Erythroblast (primary cell): ENCODE data around the gene CCNT2.

Experiments used
- DNase-seq, 2 experiments: peaks; one replicate each; lab custom pipeline; 2025; lab: John Stamatoyannopoulos, UW
- GATA1 ChIP-seq: IDR thresholded peaks from 2 replicates; pipeline ENCODE4 v1.6.1; 2011; ENCODE audit warnings: low read depth, mild to moderate bottlenecking, control low read depth, low read length, moderate library complexity
- POLR2A ChIP-seq: IDR thresholded peaks from 2 replicates; pipeline ENCODE4 v1.6.1; 2011; ENCODE audit warnings: mild to moderate bottlenecking, low read length

The CCNT2 gene

DNA sequence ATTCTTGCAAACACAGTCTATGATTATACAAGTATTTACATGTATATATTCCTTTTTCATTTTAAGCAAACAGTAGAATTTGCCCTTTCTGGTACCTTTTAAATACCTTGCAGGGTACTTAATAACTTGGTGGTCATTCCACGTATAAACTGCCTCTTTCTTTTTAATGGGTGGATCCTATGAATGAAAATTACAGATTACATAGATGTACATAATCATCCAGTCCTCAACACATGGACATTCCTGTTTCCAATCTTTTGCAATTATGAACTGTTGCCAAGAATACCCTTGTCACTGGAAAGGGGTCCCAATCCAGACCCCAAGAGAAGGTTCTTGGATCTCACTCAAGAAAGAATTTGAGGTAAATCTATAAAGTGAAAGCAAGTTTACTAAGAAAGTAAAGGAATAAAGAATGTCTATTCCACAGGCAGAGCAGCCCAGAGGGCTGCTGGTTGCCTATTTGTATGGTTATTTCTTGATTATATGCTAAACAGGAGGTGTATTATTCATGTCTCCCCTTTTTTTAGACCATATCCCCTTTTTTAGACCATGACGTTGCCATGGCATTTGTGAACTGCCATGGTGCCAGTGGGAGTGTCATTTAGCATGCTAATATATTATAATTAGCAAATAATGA, 7.7 kb upstream of the CCNT2 start:
- no peak for DNase-seq
- no peak for TF ChIP-seq POLR2A
- TF ChIP-seq GATA1 = no peak

DNA sequence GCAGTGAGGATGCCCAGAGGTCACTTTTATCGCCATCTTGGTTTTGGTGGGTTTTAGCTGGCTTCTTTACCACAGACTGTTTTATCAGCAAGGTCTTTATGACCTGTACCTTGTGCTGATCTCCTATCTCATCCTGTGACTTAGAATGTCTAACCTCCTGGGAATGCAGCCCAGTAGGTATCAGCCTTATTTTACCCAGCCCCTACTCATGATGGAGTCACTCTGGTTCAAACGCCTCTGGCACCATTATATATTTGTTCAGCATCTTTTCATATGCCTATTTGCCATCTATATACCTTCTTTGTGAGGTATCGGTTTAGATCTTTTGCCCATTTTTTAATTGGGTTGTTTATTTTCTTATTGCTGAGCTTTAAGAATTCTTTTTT, 7.2 kb upstream of the CCNT2 start:
- no peak for TF ChIP-seq POLR2A
- TF ChIP-seq GATA1 = no peak
- no peak for DNase-seq

- TF ChIP-seq POLR2A (no peak), GATA1 (no peak)
- no peak for DNase-seq
Measured at GRCh38 chr2:134912361-134912760, 6.3 kb upstream of the CCNT2 start.

DNA sequence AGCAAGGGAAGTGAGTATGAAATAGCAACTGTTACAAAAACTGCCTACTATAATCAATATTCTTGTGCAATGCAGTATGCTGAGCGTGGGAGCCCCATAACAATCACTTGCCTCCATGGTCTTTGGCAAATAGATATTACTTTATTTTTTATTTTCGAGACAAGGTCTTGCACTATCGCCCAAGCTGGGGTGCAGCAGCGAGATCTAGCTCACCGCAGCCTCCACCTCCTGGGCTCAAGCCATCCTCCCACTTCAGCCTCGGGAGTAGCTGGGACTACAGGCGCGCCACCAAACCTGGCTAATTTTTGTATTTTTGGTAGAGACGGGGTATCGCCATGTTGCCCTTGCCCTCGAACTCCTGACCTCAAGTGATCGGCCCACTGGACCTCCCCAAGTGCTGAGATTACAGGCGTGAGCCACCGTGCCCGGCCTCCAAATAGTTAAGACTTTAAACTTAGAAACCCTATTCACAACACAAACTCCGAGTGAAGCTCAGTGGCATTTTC, 1.2 kb upstream of the CCNT2 start:
- TF ChIP-seq GATA1 (no peak), POLR2A (no peak)

DNA sequence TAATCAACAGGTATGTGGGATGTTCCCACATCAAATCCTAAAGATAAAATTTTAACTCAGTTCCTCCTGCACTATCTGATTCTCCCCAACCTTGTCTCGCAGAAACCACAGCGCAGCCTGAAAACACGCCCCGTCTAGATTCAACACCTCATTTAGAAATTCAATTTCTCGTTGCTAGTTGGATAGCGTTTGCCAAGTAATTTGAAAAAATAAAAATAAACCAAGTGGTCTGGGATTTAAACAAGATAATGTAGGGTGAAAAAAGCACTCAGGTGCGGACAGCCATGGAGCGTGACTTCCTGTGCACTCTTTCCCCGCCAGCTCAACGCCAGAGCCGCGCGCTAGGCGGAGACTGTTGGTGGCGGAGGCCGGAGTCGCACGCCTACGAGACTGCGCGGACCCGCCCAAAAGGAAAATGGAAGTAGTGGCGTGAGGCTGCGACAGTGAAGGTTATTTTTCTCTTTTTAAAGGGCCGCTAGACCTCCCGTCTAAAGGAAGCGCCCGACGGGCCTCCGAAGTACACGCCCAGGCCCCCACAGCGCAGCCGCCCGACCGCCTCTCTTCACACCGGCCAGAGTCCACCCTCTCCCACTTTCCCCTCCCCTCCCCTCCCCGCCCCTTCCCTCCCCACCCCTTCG, 615 bp upstream of the CCNT2 start:
- TF ChIP-seq POLR2A (peak; percentile 74), GATA1 (no peak)
- DNase-seq = no peak

More for the DNA sequence above, 1.2 kb upstream of the CCNT2 start:
- peak in 1 of 2 experiments; percentile 58 for DNase-seq

DNA sequence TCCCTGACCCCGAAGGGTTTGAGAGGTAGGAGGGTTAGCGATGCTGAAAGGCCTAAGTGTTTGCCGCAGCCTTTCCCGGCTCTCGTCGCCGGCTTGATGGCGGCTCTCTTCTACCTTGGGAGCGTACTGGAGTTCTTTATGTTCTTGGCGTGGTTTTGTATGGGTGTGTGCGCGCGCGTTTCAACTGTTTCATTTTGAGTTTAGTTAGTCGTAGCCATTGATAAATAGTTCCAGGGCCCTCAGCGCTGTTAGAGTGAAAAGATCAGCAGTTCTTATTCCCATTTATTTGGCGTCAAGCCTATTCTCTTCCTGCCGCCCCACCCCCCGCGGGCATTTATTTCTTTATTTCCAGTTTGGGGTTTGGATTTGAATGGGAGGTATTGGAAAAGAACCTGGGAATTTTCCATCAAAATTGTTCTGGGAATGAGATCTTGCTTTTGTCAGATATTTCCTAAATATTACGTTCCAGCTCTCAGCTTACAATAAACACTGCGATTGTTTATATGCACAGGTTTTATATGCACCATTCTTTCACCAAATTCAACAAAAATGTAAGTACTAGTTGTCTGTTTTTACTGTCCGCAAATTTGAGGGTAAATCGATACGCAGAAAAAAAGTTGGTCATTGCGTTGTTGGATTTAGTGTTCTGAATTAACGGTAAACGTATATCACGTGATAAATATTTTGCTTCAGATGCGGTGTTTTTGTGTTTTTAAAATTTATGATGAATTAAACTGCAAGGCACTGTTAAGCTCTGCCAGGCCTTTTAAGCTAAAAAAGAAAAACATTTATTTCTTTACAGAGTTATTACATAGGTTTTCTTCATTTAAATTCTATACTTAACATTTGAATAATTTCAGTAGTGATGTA, 954 bp downstream of the CCNT2 start:
- peak; percentile 87 to 89 for DNase-seq
- TF ChIP-seq GATA1 (no peak), POLR2A (no peak)

- DNase-seq = no peak
- TF ChIP-seq POLR2A = no peak
- TF ChIP-seq GATA1 = no peak
Measured at GRCh38 chr2:134924912-134925311, 6.3 kb downstream of the CCNT2 start.

DNA sequence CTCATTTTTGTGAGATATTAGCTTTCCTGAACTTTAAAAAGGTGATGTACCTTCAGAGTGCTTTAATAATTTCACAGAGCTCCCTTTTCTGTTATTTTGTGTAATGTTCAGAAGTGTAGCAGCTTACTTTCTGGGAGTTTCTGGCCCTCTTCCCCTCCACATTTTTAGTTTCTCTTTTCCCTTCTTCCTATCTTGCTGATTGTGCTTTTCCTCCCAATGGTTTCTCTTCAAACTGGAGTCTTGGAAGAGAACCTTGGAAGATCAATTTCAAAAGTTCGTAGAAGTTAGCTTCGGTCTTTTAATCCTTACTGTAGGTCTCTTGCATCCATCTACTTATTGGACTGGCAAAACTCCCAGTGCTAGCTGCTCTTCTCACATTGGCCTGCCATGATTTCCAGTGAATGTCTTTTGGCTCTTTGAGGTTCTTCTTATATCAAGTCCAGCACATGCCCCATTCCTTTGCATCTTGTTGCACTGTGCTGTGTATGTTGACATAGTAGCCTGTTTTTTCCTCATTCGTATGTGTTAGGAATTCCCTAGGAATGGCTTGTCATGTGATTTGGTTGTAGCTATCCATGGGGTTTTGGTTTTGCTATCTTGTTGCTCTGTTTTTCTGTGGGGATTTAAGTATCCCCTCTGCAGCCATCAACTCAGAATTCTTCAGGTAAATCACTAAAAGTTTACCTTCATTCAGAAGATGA, 7.8 kb downstream of the CCNT2 start:
- TF ChIP-seq POLR2A (no peak), GATA1 (no peak)
- peak in 1 of 2 experiments; percentile 20 for DNase-seq

- TF ChIP-seq POLR2A = no peak
- TF ChIP-seq GATA1 = no peak
- peak; percentile 18 to 48 for DNase-seq
Measured at GRCh38 chr2:134927195-134927594, 8.6 kb downstream of the CCNT2 start.

GRCh38 chr2:134932864-134933526, 14.4 kb downstream of the CCNT2 start:
- TF ChIP-seq POLR2A (no peak), GATA1 (no peak)
- no peak for DNase-seq

DNA sequence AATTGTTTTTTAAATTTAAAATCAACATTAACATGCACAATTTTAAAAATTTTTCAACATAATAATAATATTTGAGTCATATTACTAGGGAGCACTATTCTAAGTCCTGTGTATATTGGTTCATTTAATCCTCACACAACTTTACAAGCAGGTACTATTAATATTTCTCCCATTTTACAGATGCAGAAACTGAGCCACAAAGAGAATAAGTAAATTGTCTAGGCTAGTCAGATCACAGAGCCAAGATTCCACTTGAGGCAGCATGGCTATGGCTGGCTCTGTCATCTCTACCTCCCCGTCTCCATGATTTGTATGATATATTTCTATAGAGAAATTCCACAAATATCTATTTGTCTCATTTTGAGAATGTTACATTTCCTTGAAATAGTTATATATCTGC, 15.1 kb downstream of the CCNT2 start:
- DNase-seq = no peak
- TF ChIP-seq POLR2A = no peak
- TF ChIP-seq GATA1 = no peak

GRCh38 chr2:134934150-134934549, 15.5 kb downstream of the CCNT2 start:
- DNase-seq = no peak
- TF ChIP-seq POLR2A (no peak), GATA1 (no peak)

- TF ChIP-seq GATA1 = no peak
- no peak for TF ChIP-seq POLR2A
- no peak for DNase-seq
Measured at GRCh38 chr2:134934641-134935040, 16.0 kb downstream of the CCNT2 start.
